ENCODE data around the gene GABRA6. TPM values are rescaled to one million over a fixed set of nuclear protein-coding genes. Genes with fewer than 3 reads are reported as not detected.

Gene GABRA6
- total RNA-seq, 4 donors from 2014 or later, result not detected

Other genes with a start within 250 kb of the GABRA6 start
- gene GABRB2, start 139.0 kb upstream of the GABRA6 start, total RNA-seq, result under 1 TPM; 0.16 to 0.97 (median 0.63) TPM
- not detected for gene GABRA1, start 162.4 kb downstream of the GABRA6 start, total RNA-seq